SK-MEL-5 (cell line): Measurements from ENCODE around the gene IFT80. TPM values are rescaled to one million over a fixed set of nuclear protein-coding genes. Genes with fewer than 3 reads are reported as not detected.
A peak's percentile ranks its signal among the peaks of the same experiment; 100 is the strongest.

ENCODE experiments used
- DNase-seq: peaks from one replicate; pipeline ENCODE4 v3.0.0-alpha.2; 2016; ENCODE audit warnings: low read depth, low spot score
- in situ Hi-C: cut with HindIII; loops from 2 replicates; pipeline ENCODE4 v1.10.0; 2016; ENCODE audit warnings: low sequenced_read_pairs, high pct_unique_total_duplicates, low pct_unique_long_range_greater_than_20kb
- small RNA-seq, 2 experiments: library from RNA; depleted of rRNA; stranded (forward); fragments of <200 nt; gene quantifications; one replicate each; pipeline ENCODE3, GENCODE V24; 2014
- total RNA-seq: library from RNA; depleted of rRNA; stranded (reverse); fragments of >200 nt; shearing (Covaris generic); gene quantifications from 2 replicates; pipeline ENCODE4 v1.2.3, GENCODE V29; 2014; rRNA removed

The IFT80 gene
- total RNA-seq, 1 experiment from 2014 or later, result 12.8 TPM

DNA sequence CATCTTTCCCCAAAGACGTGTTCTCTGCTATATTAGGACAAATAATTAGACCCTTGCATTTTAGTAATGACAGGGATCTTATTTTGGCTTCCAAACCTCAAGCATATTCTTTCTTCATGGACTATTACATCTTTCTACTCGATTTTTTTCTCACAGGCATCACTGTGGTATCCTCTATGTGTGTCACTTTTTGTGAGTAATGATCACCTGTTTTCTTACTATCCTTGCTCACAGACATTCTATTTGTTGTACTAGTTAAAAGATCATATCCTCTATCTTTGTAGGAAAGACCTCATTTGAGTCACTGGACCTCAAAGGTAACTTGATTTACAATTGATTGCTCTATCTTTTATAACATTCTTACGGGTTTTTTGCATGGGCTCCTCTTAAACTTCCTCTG lies 167.0 kb downstream of the IFT80 start:
- in situ Hi-C loops, result no loop called here
- no peak for DNase-seq

- in situ Hi-C loops, result no loop called here
- no peak for DNase-seq
These were observed 171.6 kb downstream of the IFT80 start for GRCh38 chr3:160227419-160227818.

- no peak for DNase-seq
- in situ Hi-C loops, result no loop called here
These were observed 172.8 kb downstream of the IFT80 start for GRCh38 chr3:160226026-160226907.

DNA sequence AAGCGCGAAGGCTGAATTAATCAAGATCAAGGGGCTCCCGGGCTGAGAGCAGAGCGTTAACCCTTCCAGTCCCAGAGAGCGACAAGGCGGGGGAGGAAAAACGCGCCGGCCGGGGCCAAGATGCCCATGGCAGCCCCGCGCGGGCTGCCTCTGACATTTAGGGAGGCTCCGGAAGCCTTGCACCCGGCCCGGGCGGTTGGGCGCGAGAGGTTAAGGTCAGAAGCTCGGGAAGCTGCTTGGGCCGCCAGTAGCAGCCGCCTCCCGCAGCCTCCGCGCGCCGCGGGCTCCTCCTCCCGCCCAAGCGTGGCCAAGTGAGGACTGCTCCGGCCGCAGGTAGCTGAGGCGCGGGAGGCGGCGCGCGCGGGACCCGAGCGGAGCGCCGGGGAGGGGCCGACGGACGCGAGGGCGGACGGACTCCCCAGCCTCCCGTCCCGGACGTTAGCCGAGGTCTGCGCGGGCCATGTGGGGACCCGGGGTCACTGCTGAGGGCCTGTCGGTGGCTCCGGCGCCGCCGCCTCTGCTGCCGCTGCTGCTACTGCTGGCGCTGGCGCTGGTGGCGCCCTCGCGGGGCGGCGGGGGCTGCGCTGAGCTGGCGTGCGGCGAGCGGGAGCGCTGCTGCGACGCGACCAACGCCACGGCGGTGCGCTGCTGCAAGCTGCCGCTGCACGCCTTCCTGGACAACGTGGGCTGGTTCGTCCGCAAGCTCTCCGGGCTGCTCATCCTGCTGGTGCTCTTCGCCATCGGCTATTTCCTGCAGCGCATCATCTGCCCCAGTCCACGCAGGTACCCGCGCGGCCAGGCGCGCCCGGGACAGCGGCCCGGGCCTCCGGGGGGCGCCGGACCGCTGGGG lies 173.6 kb downstream of the IFT80 start, which contains the start of gene C3orf80:
C3orf80 (plus strand) TSS at position 247 of the 850 bp plus-strand sequence; CDS start at position 461, 214 bp downstream.
- in situ Hi-C loops, result no loop called here

GRCh38 chr3:160224811-160225175 lies 174.2 kb downstream of the IFT80 start:
- in situ Hi-C loops, result no loop called here
- no peak for DNase-seq

More for the DNA sequence above, 173.6 kb downstream of the IFT80 start, which contains the start of gene C3orf80:
- peak; percentile 35 for DNase-seq

DNA sequence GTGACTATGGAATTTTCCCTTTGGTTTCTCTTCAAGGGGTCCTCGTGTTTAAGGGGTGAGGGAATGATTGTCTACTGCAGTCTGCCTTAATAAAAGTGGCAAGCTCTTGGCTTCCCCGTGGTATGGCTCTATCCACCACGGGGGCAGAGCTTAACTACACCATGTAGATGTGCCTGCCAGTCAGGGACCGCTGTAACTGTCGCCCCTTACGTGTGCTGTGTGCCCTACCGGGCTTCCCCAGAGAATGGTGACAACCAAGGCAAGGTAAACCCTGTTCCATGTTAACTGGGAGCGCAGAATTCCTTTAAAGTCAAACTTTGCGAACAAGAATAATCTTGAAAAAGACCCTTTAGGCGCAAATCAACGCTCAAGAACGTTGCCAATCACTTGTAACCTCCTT lies 174.8 kb downstream of the IFT80 start:
- DNase-seq, result no peak
- in situ Hi-C loops, result no loop called here

- no peak for DNase-seq
- in situ Hi-C loops, result no loop called here
These were observed 178.0 kb downstream of the IFT80 start for GRCh38 chr3:160221019-160221418.

- in situ Hi-C loops, result no loop called here
- no peak for DNase-seq
These were observed 179.0 kb downstream of the IFT80 start for GRCh38 chr3:160220038-160220437.

DNA sequence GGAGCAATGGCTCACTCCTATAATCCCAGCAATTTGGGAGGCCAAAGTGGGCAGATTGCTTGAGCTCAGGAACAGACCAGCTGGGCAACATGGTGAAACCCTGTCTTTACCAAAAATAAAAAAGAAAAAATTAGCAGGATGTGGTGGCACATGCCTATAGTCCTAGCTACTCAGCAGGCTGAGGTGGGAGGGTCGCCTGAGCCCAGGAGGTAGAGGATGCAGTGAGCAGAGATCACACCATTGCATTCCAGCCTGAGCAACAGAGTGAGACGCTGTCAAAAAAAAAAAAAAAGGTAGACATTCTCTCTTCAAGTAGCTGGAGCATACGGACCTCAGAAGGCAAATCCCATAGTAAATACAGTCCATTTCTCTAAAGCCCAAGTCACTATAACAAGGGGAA lies 180.9 kb downstream of the IFT80 start:
- in situ Hi-C loops, result no loop called here
- DNase-seq, result no peak

GRCh38 chr3:160217675-160218074 lies 181.3 kb downstream of the IFT80 start:
- in situ Hi-C loops, result no loop called here
- no peak for DNase-seq

- no peak for DNase-seq
- in situ Hi-C loops, result no loop called here
These were observed 185.8 kb downstream of the IFT80 start for GRCh38 chr3:160213191-160213590.

GRCh38 chr3:160210799-160211221 lies 188.2 kb downstream of the IFT80 start:
- DNase-seq, result peak; percentile 69
- in situ Hi-C loops, result no loop called here

DNA sequence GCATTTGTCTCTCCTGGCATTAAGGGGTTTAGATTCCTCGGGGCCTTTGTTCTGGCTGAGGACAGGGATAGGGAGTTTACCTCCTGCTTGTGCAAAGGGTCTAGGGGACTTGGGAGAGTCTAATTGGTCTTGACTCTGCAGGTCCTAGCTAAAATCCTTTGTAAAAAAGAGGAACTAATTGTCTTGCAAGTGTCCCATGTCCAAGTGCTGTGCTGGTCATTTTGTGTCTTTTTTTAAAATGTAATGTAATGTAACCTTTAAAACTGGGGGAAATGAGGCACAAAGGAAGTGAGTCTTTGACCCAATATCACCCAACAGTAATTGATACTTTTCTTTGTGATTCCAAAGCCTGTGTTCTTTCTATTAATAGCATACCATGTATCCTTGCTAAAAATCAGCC lies 188.7 kb downstream of the IFT80 start:
- no peak for DNase-seq
- in situ Hi-C loops, result no loop called here

Small RNA genes within 50 kb of the gene (small RNA-seq; reads per million reads assigned to genes)
- gene MIR15B, result 0.41 to 33.9 reads per million in 2 experiments
- 0.08 to 5.8 reads per million in 2 experiments for gene MIR16-2

Other genes starting within 250 kb of the IFT80 start
- 0.21 and 0.40 TPM in 2 replicates for gene C3orf80, start 173.8 kb downstream of the IFT80 start, total RNA-seq
- gene SMC4, start 425 bp upstream of the IFT80 start, total RNA-seq, result 58.0 and 59.1 TPM in 2 replicates
- 3.2 and 9.3 TPM in 2 replicates for gene TRIM59, start 50.6 kb upstream of the IFT80 start, total RNA-seq
- 27.2 and 29.8 TPM in 2 replicates for gene KPNA4, start 166.3 kb upstream of the IFT80 start, total RNA-seq